ENCODE data around the gene LTBP2. TPM values are rescaled to one million over a fixed set of nuclear protein-coding genes. Genes with fewer than 3 reads are reported as not detected.

LTBP2 gene
- total RNA-seq, 1 experiment from 2014 or later: 1.5 TPM

DNA sequence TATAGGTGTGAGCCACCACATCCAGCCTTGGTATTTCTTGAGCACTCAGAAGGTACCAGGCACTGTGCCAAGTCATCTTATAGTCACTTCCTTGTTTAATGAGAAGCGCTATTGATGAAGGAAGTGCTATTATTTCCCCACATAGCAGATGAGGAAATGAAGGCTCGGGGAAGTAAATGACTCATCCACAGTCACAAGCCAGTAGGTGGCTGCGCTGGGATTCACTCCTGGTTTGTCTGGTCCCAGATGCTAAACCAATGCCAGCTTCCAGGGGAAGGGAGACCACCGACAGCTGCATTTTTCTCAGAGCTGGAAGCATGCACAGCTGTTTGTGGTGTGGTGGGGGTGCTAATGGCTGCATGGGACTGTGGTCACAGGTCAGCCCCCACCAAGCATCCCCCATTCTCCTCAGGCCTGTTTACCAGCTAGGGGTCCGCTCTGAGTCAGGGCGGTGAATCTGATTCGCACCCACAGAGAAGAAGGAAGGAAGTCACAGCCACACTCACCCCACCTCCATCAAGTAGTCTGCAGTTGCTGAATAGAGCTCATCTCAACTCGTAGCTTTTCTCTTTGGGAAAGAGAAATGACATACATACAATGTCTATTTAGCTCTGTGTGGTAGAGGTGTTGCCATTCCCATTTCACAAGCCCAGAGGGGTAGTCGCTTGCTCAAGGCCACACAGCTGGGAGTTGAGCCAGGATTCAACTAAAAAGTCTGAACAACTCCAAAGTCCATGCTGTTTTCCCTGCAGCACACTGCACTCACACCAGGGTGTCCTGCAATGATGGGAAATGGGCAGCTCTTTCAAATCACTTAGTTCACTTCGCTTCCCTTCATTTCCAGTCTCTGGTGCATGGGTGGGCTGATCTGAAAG lies 6.3 kb upstream of the LTBP2 start:
- H3K9ac ChIP-seq (ENCODE audit: low read length): peak overlapping the region; percentile 44; the same call in 1 of the 2 replicates
- peaks cover 55 to 86% of the 10 kb centered on the region in 2 experiments for H3K4me1 ChIP-seq (ENCODE audit: control insufficient read depth in 1 of 2, insufficient read depth in 2 of 2, low read length in 2 of 2)
- no peaks in the 10 kb centered on the region for H4K20me1 ChIP-seq (ENCODE audit: insufficient read depth)
- ChIA-PET CTCF (interaction anchor here (0.7 to 2.7 kb wide), 2 partner anchors 9 to 186 kb away, joined by 4 to 31 read pairs; no protein-coding TSS in a partner anchor), POLR2A (interaction anchor here (1.0 to 1.6 kb wide), 2 partner anchors 45 to 125 kb away, joined by 4 to 5 read pairs; partner anchors contain the start of genes ISCA2 and NPC2), RAD21 (ENCODE audit: low non-redundant PET in 1 of 2, low total read pairs in 2 of 2, uncharacterized antibody in 2 of 2, unreplicated experiment in 2 of 2) (interaction anchor here in 1 of 2 experiments (0.7 to 1.2 kb wide), 2 partner anchors 9 to 45 kb away, joined by 3 read pairs; no protein-coding TSS in a partner anchor)
- no peaks in the 10 kb centered on the region for H3K9me3 ChIP-seq (ENCODE audit: control insufficient read depth in 1 of 2, insufficient read depth in 1 of 2, low read depth in 1 of 2, low read length in 2 of 2)
- H3K79me2 ChIP-seq (ENCODE audit: insufficient read depth, low read length): no peaks in the 10 kb centered on the region
- peak overlapping the region; percentile 70 for H3K27ac ChIP-seq (ENCODE audit: low read depth, low read length)
- H3K36me3 ChIP-seq (ENCODE audit: control insufficient read depth in 1 of 2, insufficient read depth in 2 of 2, low read length in 2 of 2): no peaks in the 10 kb centered on the region
- TF ChIP-seq, protein P1, sequence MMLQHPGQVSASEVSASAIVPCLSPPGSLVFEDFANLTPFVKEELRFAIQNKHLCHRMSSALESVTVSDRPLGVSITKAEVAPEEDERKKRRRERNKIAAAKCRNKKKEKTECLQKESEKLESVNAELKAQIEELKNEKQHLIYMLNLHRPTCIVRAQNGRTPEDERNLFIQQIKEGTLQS (IDR thresholded peaks at IDR 0.05): no peak
- no peak for TF ChIP-seq POLR2AphosphoS5 (IDR thresholded peaks at IDR 0.05; ENCODE audit: low read depth, low read length)
- TF ChIP-seq, protein P2, sequence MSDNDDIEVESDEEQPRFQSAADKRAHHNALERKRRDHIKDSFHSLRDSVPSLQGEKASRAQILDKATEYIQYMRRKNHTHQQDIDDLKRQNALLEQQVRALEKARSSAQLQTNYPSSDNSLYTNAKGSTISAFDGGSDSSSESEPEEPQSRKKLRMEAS (IDR thresholded peaks at IDR 0.05): no peak
- peak overlapping the region in 1 of 2 experiments; percentile 45; a peak in 2 of 4 replicates for H3K4me3 ChIP-seq (replicated peaks in 1 of 2; ENCODE audit: low read depth in 1 of 2, low read length in 2 of 2)
- BruUV-seq (replicated peaks): no TSS peak
- peak; percentile 88 for DNase-seq (ENCODE audit: low read depth, low spot score)
- H3K27me3 ChIP-seq (ENCODE audit: insufficient read depth, low read length): no peaks in the 10 kb centered on the region
- H3K4me2 ChIP-seq (ENCODE audit: low read length): peak overlapping the region; percentile 78
- ATAC-seq: peak; percentile 20
- no peaks in the 10 kb centered on the region for H3K9me2 ChIP-seq (ENCODE audit: insufficient read depth)
- peak overlapping the region; percentile 49 for H2AFZ ChIP-seq (ENCODE audit: low read depth, low read length, poor library complexity, severe bottlenecking)
- intact Hi-C loops (cut with micrococcal nuclease): loop anchor here (5.0 kb wide), 1 partner anchor 94 kb away; the partner anchor contains the start of genes AREL1 and FCF1

DNA sequence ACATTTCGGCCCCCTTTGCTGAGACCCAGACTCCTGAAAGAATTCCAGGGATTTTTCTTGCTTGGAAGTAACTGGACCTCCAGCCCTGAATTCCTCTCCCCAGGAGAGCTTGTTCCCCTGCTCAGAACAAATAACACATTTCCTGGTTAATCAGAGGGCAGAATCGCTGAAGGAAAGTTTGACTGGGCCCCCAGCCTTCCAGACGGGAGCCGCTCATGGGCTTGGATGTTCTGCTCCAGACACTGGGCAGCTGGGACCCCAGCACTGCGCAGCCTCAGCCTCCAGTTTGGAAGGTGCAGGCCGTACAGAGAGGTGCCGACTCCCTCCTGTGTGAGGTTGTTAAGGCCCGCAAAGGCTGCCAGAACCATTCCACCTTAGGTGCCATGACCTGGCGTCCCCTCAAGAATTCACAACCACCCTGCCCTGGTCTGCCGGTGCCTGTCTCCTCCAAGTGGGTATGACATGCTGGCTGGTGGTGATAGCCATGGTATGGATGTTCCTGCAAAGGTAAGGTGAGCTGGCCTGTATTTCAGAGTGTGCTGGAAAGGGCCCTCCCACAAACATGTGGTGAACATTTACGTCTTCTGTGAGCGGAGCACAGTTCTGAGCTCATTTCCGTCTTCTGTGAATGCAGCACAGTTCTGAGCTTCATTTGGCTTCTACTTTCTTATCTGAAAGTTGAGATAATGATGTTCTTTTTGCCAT lies 5.1 kb upstream of the LTBP2 start:
- ChIA-PET RAD21 (ENCODE audit: low non-redundant PET in 1 of 2, low total read pairs in 2 of 2, uncharacterized antibody in 2 of 2, unreplicated experiment in 2 of 2) (no interaction called here), POLR2A (interaction anchor here (1.4 to 1.6 kb wide), 2 partner anchors 124 to 146 kb away, joined by 3 to 4 read pairs; partner anchors contain the start of genes ISCA2, NPC2 and YLPM1), CTCF (interaction anchor here (1.1 kb wide), 1 partner anchor 187 kb away, joined by 4 read pairs; no protein-coding TSS in a partner anchor)
- Histone ChIP-seq H3K36me3 (ENCODE audit: control insufficient read depth in 1 of 2, insufficient read depth in 2 of 2, low read length in 2 of 2) (no peaks in the 10 kb centered on the region), H3K4me2 (ENCODE audit: low read length) (peak overlapping the region; percentile 78), H3K9ac (ENCODE audit: low read length) (peak overlapping the region; percentile 44), H4K20me1 (ENCODE audit: insufficient read depth) (no peaks in the 10 kb centered on the region), H2AFZ (ENCODE audit: low read depth, low read length, poor library complexity, severe bottlenecking) (peak overlapping the region; percentile 37), H3K4me3 (replicated peaks in 1 of 2; ENCODE audit: low read depth in 1 of 2, low read length in 2 of 2) (peak overlapping the region in 1 of 2 experiments; percentile 45; a peak in 3 of 4 replicates), H3K9me3 (ENCODE audit: control insufficient read depth in 1 of 2, insufficient read depth in 1 of 2, low read depth in 1 of 2, low read length in 2 of 2) (no peaks in the 10 kb centered on the region), H3K9me2 (ENCODE audit: insufficient read depth) (no peaks in the 10 kb centered on the region), H3K27me3 (ENCODE audit: insufficient read depth, low read length) (no peaks in the 10 kb centered on the region), H3K79me2 (ENCODE audit: insufficient read depth, low read length) (no peaks in the 10 kb centered on the region), H3K27ac (ENCODE audit: low read depth, low read length) (peak overlapping the region; percentile 70), H3K4me1 (ENCODE audit: control insufficient read depth in 1 of 2, insufficient read depth in 2 of 2, low read length in 2 of 2) (peaks cover 55 to 84% of the 10 kb centered on the region in 2 experiments)
- no TSS peak for BruUV-seq (replicated peaks)
- DNase-seq (ENCODE audit: low read depth, low spot score) (no peak), ATAC-seq (no peak)
- intact Hi-C loops (cut with micrococcal nuclease): loop anchor here (5.0 kb wide), 1 partner anchor 95 kb away; the partner anchor contains the start of genes AREL1 and FCF1
- TF ChIP-seq CEBPB (IDR thresholded peaks at IDR 0.05; ENCODE audit: low read depth): no peak
- TF ChIP-seq ELF1 (IDR thresholded peaks at IDR 0.05; ENCODE audit: borderline replicate concordance, low read depth): no peak
- TF ChIP-seq, protein P3, sequence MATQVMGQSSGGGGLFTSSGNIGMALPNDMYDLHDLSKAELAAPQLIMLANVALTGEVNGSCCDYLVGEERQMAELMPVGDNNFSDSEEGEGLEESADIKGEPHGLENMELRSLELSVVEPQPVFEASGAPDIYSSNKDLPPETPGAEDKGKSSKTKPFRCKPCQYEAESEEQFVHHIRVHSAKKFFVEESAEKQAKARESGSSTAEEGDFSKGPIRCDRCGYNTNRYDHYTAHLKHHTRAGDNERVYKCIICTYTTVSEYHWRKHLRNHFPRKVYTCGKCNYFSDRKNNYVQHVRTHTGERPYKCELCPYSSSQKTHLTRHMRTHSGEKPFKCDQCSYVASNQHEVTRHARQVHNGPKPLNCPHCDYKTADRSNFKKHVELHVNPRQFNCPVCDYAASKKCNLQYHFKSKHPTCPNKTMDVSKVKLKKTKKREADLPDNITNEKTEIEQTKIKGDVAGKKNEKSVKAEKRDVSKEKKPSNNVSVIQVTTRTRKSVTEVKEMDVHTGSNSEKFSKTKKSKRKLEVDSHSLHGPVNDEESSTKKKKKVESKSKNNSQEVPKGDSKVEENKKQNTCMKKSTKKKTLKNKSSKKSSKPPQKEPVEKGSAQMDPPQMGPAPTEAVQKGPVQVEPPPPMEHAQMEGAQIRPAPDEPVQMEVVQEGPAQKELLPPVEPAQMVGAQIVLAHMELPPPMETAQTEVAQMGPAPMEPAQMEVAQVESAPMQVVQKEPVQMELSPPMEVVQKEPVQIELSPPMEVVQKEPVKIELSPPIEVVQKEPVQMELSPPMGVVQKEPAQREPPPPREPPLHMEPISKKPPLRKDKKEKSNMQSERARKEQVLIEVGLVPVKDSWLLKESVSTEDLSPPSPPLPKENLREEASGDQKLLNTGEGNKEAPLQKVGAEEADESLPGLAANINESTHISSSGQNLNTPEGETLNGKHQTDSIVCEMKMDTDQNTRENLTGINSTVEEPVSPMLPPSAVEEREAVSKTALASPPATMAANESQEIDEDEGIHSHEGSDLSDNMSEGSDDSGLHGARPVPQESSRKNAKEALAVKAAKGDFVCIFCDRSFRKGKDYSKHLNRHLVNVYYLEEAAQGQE (IDR thresholded peaks at IDR 0.05; ENCODE audit: low read depth): no peak
- TF ChIP-seq, protein P4, sequence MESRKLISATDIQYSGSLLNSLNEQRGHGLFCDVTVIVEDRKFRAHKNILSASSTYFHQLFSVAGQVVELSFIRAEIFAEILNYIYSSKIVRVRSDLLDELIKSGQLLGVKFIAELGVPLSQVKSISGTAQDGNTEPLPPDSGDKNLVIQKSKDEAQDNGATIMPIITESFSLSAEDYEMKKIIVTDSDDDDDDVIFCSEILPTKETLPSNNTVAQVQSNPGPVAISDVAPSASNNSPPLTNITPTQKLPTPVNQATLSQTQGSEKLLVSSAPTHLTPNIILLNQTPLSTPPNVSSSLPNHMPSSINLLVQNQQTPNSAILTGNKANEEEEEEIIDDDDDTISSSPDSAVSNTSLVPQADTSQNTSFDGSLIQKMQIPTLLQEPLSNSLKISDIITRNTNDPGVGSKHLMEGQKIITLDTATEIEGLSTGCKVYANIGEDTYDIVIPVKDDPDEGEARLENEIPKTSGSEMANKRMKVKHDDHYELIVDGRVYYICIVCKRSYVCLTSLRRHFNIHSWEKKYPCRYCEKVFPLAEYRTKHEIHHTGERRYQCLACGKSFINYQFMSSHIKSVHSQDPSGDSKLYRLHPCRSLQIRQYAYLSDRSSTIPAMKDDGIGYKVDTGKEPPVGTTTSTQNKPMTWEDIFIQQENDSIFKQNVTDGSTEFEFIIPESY (IDR thresholded peaks at IDR 0.05; ENCODE audit: extremely low read depth, insufficient replicate concordance, low read length): no peak
- TF ChIP-seq ZNF274 (IDR thresholded peaks at IDR 0.05; ENCODE audit: low read depth, low read length): no peak
